Panc1 (cell line): ENCODE results near the gene CATSPERE. TPM values are rescaled to one million over a fixed set of nuclear protein-coding genes. Genes with fewer than 3 reads are reported as not detected.

ENCODE experiments used
- ATAC-seq: fragments of 200-7000 bp; cut with Tn5 transposase; 2 replicates; pipeline ENCODE4 v1.9.1; 2020; ENCODE audit warnings: mild to moderate bottlenecking, moderate library complexity
- BruUV-seq: library from RNA; stranded (reverse); fragments of 400-500 nt; replicated peaks from 2 replicates; lab custom pipeline; 2021; lab: Mats Ljungman, UMichigan
- CTCF ChIA-PET: fragments of 300-600 bp; sonication (Branson Sonifier 250); formaldehyde crosslinking; loops from one replicate; lab custom pipeline; 2022; ENCODE audit warnings: antibody characterized with exemption; lab: Charles Lee
- POLR2A ChIA-PET: fragments of 300-600 bp; sonication (Branson Sonifier 250); formaldehyde crosslinking; loops from one replicate; lab custom pipeline; 2022; ENCODE audit warnings: antibody characterized with exemption; lab: Charles Lee
- DNase-seq: peaks from one replicate; pipeline ENCODE4 v3.0.0-alpha.2; 2010; ENCODE audit warnings: low read depth, low spot score
- H3K27ac ChIP-seq: 2 replicates; pipeline ENCODE4 v1.5.1; 2011; ENCODE audit warnings: mild to moderate bottlenecking, low read length, inconsistent platforms
- H3K27me3 ChIP-seq: fragments of 200-500 bp; sonication (Bioruptor generic); 2 replicates; pipeline ENCODE4 v1.6.0; 2014; ENCODE audit warnings: low read length, inconsistent platforms; ENCODE audit not compliant: control insufficient read depth, insufficient read depth
- H3K36me3 ChIP-seq: fragments of 200-500 bp; sonication (Bioruptor generic); 2 replicates; pipeline ENCODE4 v1.5.1; 2014; ENCODE audit warnings: inconsistent platforms, mild to moderate bottlenecking, low read length, moderate library complexity; ENCODE audit not compliant: control insufficient read depth, insufficient read depth
- H3K4me1 ChIP-seq: 2 replicates; pipeline ENCODE4 v1.5.1; 2011; ENCODE audit warnings: inconsistent platforms, mild to moderate bottlenecking, low read length, moderate library complexity; ENCODE audit not compliant: control insufficient read depth, insufficient read depth
- H3K4me3 ChIP-seq, 2 experiments: 2 replicates each; pipeline ENCODE4 v1.5.1; 2011 to 2012; ENCODE audit warnings: low read depth in 2 of 2, low read length in 2 of 2, mild to moderate bottlenecking in 2 of 2, inconsistent platforms in 1 of 2, moderate library complexity in 1 of 2
- H3K9me3 ChIP-seq: fragments of 200-500 bp; sonication (Bioruptor generic); 2 replicates; pipeline ENCODE4 v1.5.1; 2014; ENCODE audit warnings: low read depth, mild to moderate bottlenecking, inconsistent platforms, low read length, moderate library complexity; ENCODE audit not compliant: control insufficient read depth, insufficient read depth
- CTCF ChIP-seq: fragments of 450-650 bp; IDR thresholded peaks from 2 replicates; pipeline ENCODE4 v1.5.1; 2017; ENCODE audit warnings: mild to moderate bottlenecking
- POLR2AphosphoS5 ChIP-seq: IDR thresholded peaks from 2 replicates; pipeline ENCODE4 v1.6.1; 2012; ENCODE audit warnings: mild to moderate bottlenecking, low read depth, low read length, moderate library complexity
- REST ChIP-seq, 2 experiments: IDR thresholded peaks; 2 replicates each; pipeline ENCODE4 v1.6.1; 2011 to 2012; ENCODE audit warnings: low read depth in 2 of 2, control low read depth in 1 of 2, low read length in 1 of 2, mild to moderate bottlenecking in 1 of 2, moderate library complexity in 1 of 2; ENCODE audit not compliant: insufficient read depth in 1 of 2
- SIN3A ChIP-seq: IDR thresholded peaks from 2 replicates; pipeline ENCODE4 v1.6.1; 2012; ENCODE audit warnings: low read depth, mild to moderate bottlenecking, low read length, moderate library complexity, borderline replicate concordance; ENCODE audit not compliant: insufficient read depth
- TCF7L2 ChIP-seq: IDR thresholded peaks from 2 replicates; pipeline ENCODE4 v1.6.1; 2011; ENCODE audit warnings: mild to moderate bottlenecking, low read depth, low read length, inconsistent platforms
- in situ Hi-C: cut with HindIII; loops from 2 replicates; pipeline ENCODE4 v1.10.0; 2016; ENCODE audit warnings: low sequenced_read_pairs, low pct_unique_long_range_greater_than_20kb
- intact Hi-C: fragments of 100-400 bp; cut with micrococcal nuclease; formaldehyde crosslinking; loops from one replicate; pipeline ENCODE4 v1.10.0; 2022; ENCODE audit not compliant: unreplicated experiment
- total RNA-seq: library from RNA; stranded (reverse); gene quantifications from one replicate; pipeline ENCODE4 v1.2.1, GENCODE V29; 2021; ENCODE audit not compliant: unreplicated experiment

CATSPERE gene
- total RNA-seq, 1 experiment from 2014 or later = 0.31 TPM

DNA sequence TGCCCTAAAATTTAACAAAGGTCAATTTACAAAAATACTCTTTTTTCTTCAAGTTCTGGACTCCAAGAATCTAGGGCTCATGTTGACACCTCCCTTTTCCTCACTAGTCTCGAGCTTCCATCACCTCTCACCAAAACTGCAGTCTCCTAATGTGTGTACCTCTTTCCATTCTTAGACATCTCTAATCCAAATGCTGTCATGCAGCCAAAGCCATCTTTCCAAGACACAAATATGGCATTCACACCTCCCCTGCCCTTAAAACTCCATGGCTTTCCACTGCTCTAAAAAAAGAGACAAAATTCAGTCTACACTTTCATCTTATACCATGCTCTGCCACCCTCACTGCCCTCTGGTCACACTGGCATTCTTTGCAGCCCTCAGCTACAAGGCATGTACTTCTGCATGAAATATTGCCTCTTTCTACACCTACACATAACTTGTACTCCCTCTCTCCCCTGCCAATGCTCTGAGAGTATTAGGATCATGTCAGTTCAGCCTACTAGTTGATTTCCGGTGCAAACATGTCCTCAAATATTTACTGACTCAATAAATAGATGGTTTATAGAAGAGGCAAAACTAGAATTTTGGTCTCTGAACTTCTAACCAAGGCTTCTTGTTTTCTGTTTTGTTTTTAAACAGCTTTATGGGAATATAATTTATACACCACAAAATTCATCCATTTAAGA lies 36.3 kb upstream of the CATSPERE start:
- Histone ChIP-seq H3K27me3 (no peaks in the 10 kb centered on the region), H3K4me1 (no peaks in the 10 kb centered on the region), H3K27ac (no peak overlapping the region), H3K36me3 (peaks cover 15% of the 10 kb centered on the region; the same call in 1 of the 2 replicates), H3K9me3 (no peaks in the 10 kb centered on the region), H3K4me3 (no peak overlapping the region)
- CTCF ChIA-PET = no interaction called here
- BruUV-seq = no TSS peak
- intact Hi-C loops = no loop called here
- DNase-seq = no peak
- ATAC-seq = no peak
- in situ Hi-C loops = no loop called here
- POLR2A ChIA-PET = no interaction called here
- TF ChIP-seq SIN3A = no peak
- TF ChIP-seq POLR2AphosphoS5 = no peak
- no peak for TF ChIP-seq CTCF
- TF ChIP-seq REST (IDR thresholded peaks at IDR 0.05; ENCODE audit: insufficient read depth in 1 of 2, low read depth in 2 of 2, low read length in 1 of 2) = no peak
- TF ChIP-seq TCF7L2 = no peak

GRCh38 chr1:244427647-244428046 lies 33.4 kb upstream of the CATSPERE start:
- no TSS peak for BruUV-seq
- peaks cover 18% of the 10 kb centered on the region; the same call in 1 of the 2 replicates for H3K36me3 ChIP-seq
- ATAC-seq = no peak
- in situ Hi-C loops = no loop called here
- TF ChIP-seq CTCF (no peak), POLR2AphosphoS5 (no peak), SIN3A (no peak), REST (IDR thresholded peaks at IDR 0.05; ENCODE audit: insufficient read depth in 1 of 2, low read depth in 2 of 2, low read length in 1 of 2) (no peak), TCF7L2 (no peak)
- no peaks in the 10 kb centered on the region for H3K4me1 ChIP-seq
- CTCF ChIA-PET = no interaction called here
- H3K9me3 ChIP-seq = no peaks in the 10 kb centered on the region
- DNase-seq = no peak
- POLR2A ChIA-PET = no interaction called here
- H3K27me3 ChIP-seq = no peaks in the 10 kb centered on the region
- no peak overlapping the region for H3K4me3 ChIP-seq
- intact Hi-C loops = no loop called here
- H3K27ac ChIP-seq = no peak overlapping the region
